GM12872 (cell line): ENCODE results near the gene TBCCD1.
A peak's percentile ranks its signal among the peaks of the same experiment; 100 is the strongest.

Source experiments
- CTCF ChIP-seq: IDR thresholded peaks from 3 replicates; pipeline ENCODE4 v1.5.1; 2011; ENCODE audit warnings: low read depth, mild to moderate bottlenecking, low read length, moderate library complexity; ENCODE audit not compliant: insufficient read depth

Gene TBCCD1

DNA sequence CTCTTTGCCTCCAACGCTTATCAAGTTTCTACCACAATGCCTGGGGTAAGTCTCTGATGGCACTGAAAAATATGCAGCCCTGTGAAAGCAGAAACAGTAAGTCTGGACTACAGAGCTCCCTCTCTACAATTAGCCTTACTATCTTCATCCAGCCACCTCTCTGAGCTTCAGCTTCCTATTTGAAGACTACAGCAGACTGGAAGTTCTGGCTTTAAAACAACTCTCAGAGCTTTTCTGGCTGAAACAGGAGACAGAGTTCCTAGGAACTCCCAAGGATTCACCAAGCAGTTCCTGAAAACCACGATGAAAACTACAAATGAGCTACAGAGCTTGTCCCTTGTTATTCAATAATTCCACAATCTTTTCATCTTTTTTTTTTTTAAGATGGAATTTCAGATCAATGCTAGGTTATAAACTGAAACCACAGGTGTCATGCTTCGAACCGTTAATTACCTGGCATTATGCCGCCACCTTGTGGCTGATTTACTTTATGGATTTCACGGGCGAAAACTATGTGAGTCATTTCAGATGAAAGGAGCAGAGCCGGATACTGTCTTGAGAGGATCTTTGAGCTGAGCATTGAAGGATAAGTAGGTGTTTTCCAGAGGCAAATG lies 26.8 kb downstream of the TBCCD1 start:
- peak; percentile 58; the same call in 2 of the 3 replicates for TF ChIP-seq CTCF

- no peak for TF ChIP-seq CTCF
These were observed 28.4 kb downstream of the TBCCD1 start for GRCh38 chr3:186538779-186539178.

GRCh38 chr3:186536883-186537844 lies 30.0 kb downstream of the TBCCD1 start:
- TF ChIP-seq CTCF = no peak

DNA sequence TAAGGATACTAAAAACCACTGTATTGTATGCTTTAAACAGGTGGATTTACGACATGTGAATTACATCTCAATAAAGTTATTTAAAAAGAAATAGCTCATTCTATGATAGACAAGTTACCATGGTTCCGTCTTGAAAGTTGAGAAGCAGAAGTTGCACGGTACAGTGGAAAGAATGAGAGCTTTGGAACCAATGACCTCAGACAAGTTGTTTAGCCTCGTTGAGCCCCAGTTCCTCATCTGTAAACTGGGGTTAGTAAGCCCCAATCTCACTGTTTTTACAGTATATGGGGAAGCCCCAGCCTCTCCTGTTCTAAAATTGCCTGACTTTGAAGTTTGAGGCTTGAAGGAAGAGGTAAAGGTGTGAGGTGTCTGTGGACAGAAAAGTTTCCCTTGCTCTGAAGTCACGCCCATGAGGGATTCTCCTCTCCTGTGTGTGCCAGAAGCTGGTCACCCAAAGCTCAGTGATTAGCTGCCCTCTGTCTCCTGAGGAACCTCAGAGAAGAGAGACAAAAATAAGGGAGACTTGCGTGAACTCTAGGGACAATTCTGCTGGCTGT lies 32.9 kb downstream of the TBCCD1 start:
- TF ChIP-seq CTCF = no peak

- no peak for TF ChIP-seq CTCF
These were observed 34.5 kb downstream of the TBCCD1 start for GRCh38 chr3:186532598-186533072.

DNA sequence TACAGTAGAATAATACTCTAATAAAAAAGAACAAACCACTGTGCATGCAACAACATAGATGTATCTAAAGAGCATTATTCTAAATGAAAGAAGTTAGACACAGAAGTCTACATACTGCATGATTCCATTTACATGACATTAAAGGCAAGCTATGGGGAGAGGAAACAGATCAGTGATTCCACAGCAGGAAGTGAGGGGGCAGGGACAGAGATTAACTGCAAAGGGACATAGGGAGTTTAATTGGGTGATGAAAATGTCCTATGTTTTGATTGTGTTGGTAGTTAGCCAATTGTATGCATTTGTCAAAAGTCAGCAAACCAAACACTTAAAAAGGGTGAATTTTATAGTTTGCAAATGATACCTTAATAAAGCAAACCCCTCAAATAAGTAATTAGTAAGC lies 36.7 kb downstream of the TBCCD1 start:
- no peak for TF ChIP-seq CTCF
